ENCODE data around the gene TNFRSF14. TPM values are rescaled to one million over a fixed set of nuclear protein-coding genes. Genes with fewer than 3 reads are reported as not detected.
"Not testable (repeated sequence)": the region's sequence is repeated elsewhere in the genome, so short reads cannot be mapped to it uniquely, and the experiment has no call there.

Gene TNFRSF14
- total RNA-seq, 1 donor from 2014 or later: 8.6 TPM

- DNase-seq (ENCODE audit: low read depth): no peak
Measured at GRCh38 chr1:2566101-2567045, 10.2 kb downstream of the TNFRSF14 start.

- no peak for DNase-seq (ENCODE audit: low read depth)
Measured at GRCh38 chr1:2567083-2567679, 11.0 kb downstream of the TNFRSF14 start.

- DNase-seq (ENCODE audit: low read depth): not testable (repeated sequence)
Measured at GRCh38 chr1:2568187-2568816, 12.1 kb downstream of the TNFRSF14 start.

- no peak for DNase-seq (ENCODE audit: low read depth)
Measured at GRCh38 chr1:2569060-2569459, 12.9 kb downstream of the TNFRSF14 start.

- DNase-seq (ENCODE audit: low read depth): not testable (repeated sequence)
Measured at GRCh38 chr1:2569703-2570102, 13.5 kb downstream of the TNFRSF14 start.

GRCh38 chr1:2570332-2570731, 14.2 kb downstream of the TNFRSF14 start:
- DNase-seq (ENCODE audit: low read depth): no peak

GRCh38 chr1:2571348-2571747, 15.2 kb downstream of the TNFRSF14 start:
- no peak for DNase-seq (ENCODE audit: low read depth)

- DNase-seq (ENCODE audit: low read depth): no peak
Measured at GRCh38 chr1:2573250-2573920, 17.2 kb downstream of the TNFRSF14 start.

- no peak for DNase-seq (ENCODE audit: low read depth)
Measured at GRCh38 chr1:2574350-2574749, 18.2 kb downstream of the TNFRSF14 start.

- DNase-seq (ENCODE audit: low read depth): no peak
Measured at GRCh38 chr1:2575801-2576663, 19.9 kb downstream of the TNFRSF14 start.

GRCh38 chr1:2577565-2578075, 21.4 kb downstream of the TNFRSF14 start:
- DNase-seq (ENCODE audit: low read depth): not testable (repeated sequence)

GRCh38 chr1:2578758-2579118, 22.6 kb downstream of the TNFRSF14 start:
- no peak for DNase-seq (ENCODE audit: low read depth)

GRCh38 chr1:2580691-2581090, 24.5 kb downstream of the TNFRSF14 start:
- DNase-seq (ENCODE audit: low read depth): no peak

- DNase-seq (ENCODE audit: low read depth): no peak
Measured at GRCh38 chr1:2582391-2582790, 26.2 kb downstream of the TNFRSF14 start.

- DNase-seq (ENCODE audit: low read depth): peak; percentile 13
Measured at GRCh38 chr1:2583331-2583791, 27.2 kb downstream of the TNFRSF14 start.

GRCh38 chr1:2583871-2584351, 27.7 kb downstream of the TNFRSF14 start:
- no peak for DNase-seq (ENCODE audit: low read depth)

- no peak for DNase-seq (ENCODE audit: low read depth)
Measured at GRCh38 chr1:2584686-2585317, 28.6 kb downstream of the TNFRSF14 start.

GRCh38 chr1:2585318-2586092, 29.3 kb downstream of the TNFRSF14 start:
- DNase-seq (ENCODE audit: low read depth): peak; percentile 52

All from myocyte (in vitro differentiated cells).